Spleen (tissue), 11 donors: ENCODE data around the gene AGPS. TPM values are rescaled to one million over a fixed set of nuclear protein-coding genes. Genes with fewer than 3 reads are reported as not detected.

Experiments used
- DNase-seq: peaks from one replicate; pipeline ENCODE4 v3.0.0-alpha.2; 2020
- H3K27ac ChIP-seq, 8 donors: fragments of 200-600 bp; sonication (generic) in 7 of 8; 1 replicate in 4 of 8; 2 replicates in 4 of 8; pipeline versions ENCODE4 v1.5.0 to v1.8.0; 2016 to 2021; ENCODE audit warnings: inconsistent platforms in 4 of 8, mild to moderate bottlenecking in 4 of 8, moderate library complexity in 1 of 8
- H3K27me3 ChIP-seq, 7 donors: fragments of 200-600 bp; sonication (generic) in 6 of 7; replicated peaks in 1 of 7; 1 replicate in 4 of 7; 2 replicates in 3 of 7; pipeline versions ENCODE4 v1.5.0 to v1.8.0; 2016 to 2021; ENCODE audit warnings: inconsistent platforms in 3 of 7, mild to moderate bottlenecking in 1 of 7
- H3K36me3 ChIP-seq, 6 donors: fragments of 200-600 bp; sonication (generic) in 5 of 6; 1 replicate in 4 of 6; 2 replicates in 2 of 6; pipeline versions ENCODE4 v1.5.0 to v1.8.0; 2016 to 2021; ENCODE audit warnings: inconsistent platforms in 2 of 6
- H3K4me1 ChIP-seq, 6 donors: fragments of 200-600 bp; sonication (generic) in 5 of 6; 1 replicate in 3 of 6; 2 replicates in 3 of 6; pipeline versions ENCODE4 v1.5.0 to v1.8.0; 2016 to 2021; ENCODE audit warnings: inconsistent platforms in 3 of 6
- H3K4me3 ChIP-seq, 8 donors: fragments of 200-600 bp; sonication (generic) in 7 of 8; 1 replicate in 4 of 8; 2 replicates in 4 of 8; pipeline versions ENCODE4 v1.5.0 to v1.8.0; 2016 to 2021; ENCODE audit warnings: inconsistent platforms in 4 of 8, mild to moderate bottlenecking in 4 of 8, moderate library complexity in 2 of 8
- H3K9me3 ChIP-seq, 8 donors: fragments of 200-600 bp; sonication (generic) in 7 of 8; 1 replicate in 4 of 8; 2 replicates in 4 of 8; pipeline versions ENCODE4 v1.5.0 to v1.8.0; 2016 to 2021; ENCODE audit warnings: inconsistent platforms in 4 of 8
- CTCF ChIP-seq, 11 experiments: fragments of 200-600 bp in 7 of 11; fragments of 450-650 bp in 4 of 11; sonication (generic) in 4 of 11; IDR thresholded peaks in 8 of 11; conservative IDR thresholded peaks in 3 of 11; 1 replicate in 7 of 11; 2 replicates in 4 of 11; pipeline versions ENCODE4 v1.4.0 to v1.8.0; 2016 to 2021; ENCODE audit warnings: antibody characterized with exemption in 11 of 11, inconsistent platforms in 4 of 11, mild to moderate bottlenecking in 1 of 11
- POLR2A ChIP-seq, 3 donors: fragments of 450-650 bp; IDR thresholded peaks; one replicate each; pipeline ENCODE4 v1.5.1; 2017; ENCODE audit warnings: antibody characterized with exemption in 3 of 3, mild to moderate bottlenecking in 1 of 3
- POLR2AphosphoS5 ChIP-seq, 3 donors: sonication (generic); formaldehyde crosslinking; IDR thresholded peaks; one replicate each; pipeline ENCODE4 v1.5.1; 2017; ENCODE audit warnings: antibody characterized with exemption in 3 of 3
- WGBS, 5 donors: extraction: QIAGEN DNeasy Blood & Tissue Kit in 3 of 5; methylation state at CpG; one replicate each; pipeline versions ENCODE4 v1.1.5 to v1.1.7; 2013 to 2018; 5-methylcytosine and 5-hydroxymethylcytosine counted together
- intact Hi-C: fragments of 100-400 bp; cut with DNase I; formaldehyde crosslinking; loops from one replicate; pipeline ENCODE4 v1.15.0; 2023; ENCODE audit warnings: low total_unique reads
- polyA plus RNA-seq, 3 donors: library from polyadenylated mRNA; stranded (reverse); fragments of 200-250 nt; gene quantifications; one replicate each; pipeline ENCODE4 v1.2.1, GENCODE V29; 2013
- total RNA-seq, 7 donors: library from RNA; depleted of rRNA in 3 of 7; stranded (reverse); fragments of >200 nt in 3 of 7; fragmentation: NEBNext Ultra II Directional in 4 of 7; extraction: Animal tissue kit (Norgen Biotek cat#: 25700) in 4 of 7; gene quantifications; one replicate each; pipeline versions ENCODE4 v1.1.0 to v1.2.1, GENCODE V29; 2016 to 2021
- donor health status: healthy with polysubstance abuse.
- donor health status: DM: no; HTN: no; CAD: no; lungs with moderate emphysema.
- donor health status: DM: no; HTN: no; CAD: no.
- donor health status: Bipolar disorder and iron deficiency.
- donor health status: healthy.
- donor health status: DM: no; HTN: no; CAD: no.
- donor health status: DM: yes; HTN: yes; CAD: no.

Gene AGPS
- total and polyA plus RNA-seq, 10 donors = 3.3 to 44.5 (median 28.2) TPM

DNA sequence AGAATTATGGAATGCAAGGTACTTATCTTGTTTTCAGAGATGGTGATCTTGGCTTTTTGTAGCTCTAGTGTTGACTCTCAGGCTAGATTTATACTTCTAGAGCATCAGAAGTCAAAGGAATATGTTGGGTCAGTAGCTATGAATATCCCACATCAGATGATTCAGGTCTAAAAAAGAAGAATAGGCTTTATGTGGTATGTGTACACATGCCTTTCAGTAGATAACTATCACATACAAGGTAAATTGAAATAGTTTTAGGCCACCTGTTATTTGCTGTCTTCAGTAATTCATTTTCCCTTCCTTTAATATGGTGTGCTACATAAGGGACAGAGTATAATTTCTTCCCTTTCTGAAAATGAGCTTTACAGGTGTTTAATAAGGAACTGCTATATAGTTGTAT, 142.4 kb downstream of the AGPS start:
- no peaks in the 10 kb centered on the region for H3K9me3 ChIP-seq
- H3K4me1 ChIP-seq = no peaks in the 10 kb centered on the region
- TF ChIP-seq POLR2A (IDR thresholded peaks at IDR 0.05) (no peak), CTCF (IDR thresholded peaks at IDR 0.05 in 8 of 11, conservative IDR thresholded peaks at IDR 0.05 in 3 of 11) (no peak), POLR2AphosphoS5 (IDR thresholded peaks at IDR 0.05) (no peak)
- H3K36me3 ChIP-seq = peaks cover 0 to 18% (median 0%) of the 10 kb centered on the region in 6 donors
- H3K4me3 ChIP-seq = no peak overlapping the region
- intact Hi-C loops = no loop called here
- no peaks in the 10 kb centered on the region for H3K27me3 ChIP-seq
- no peak for DNase-seq
- H3K27ac ChIP-seq = no peak overlapping the region

- no peak overlapping the region for H3K4me3 ChIP-seq
- intact Hi-C loops = no loop called here
- 78 to 93% (median 90%) methylated on average over 3 of the region's 3 CpGs for WGBS, 5 donors
- TF ChIP-seq POLR2AphosphoS5 (IDR thresholded peaks at IDR 0.05) = no peak
- TF ChIP-seq POLR2A (IDR thresholded peaks at IDR 0.05) = no peak
- TF ChIP-seq CTCF (IDR thresholded peaks at IDR 0.05 in 8 of 11, conservative IDR thresholded peaks at IDR 0.05 in 3 of 11) = no peak
- no peak overlapping the region for H3K27ac ChIP-seq
- H3K9me3 ChIP-seq = no peaks in the 10 kb centered on the region
- no peak for DNase-seq
- no peaks in the 10 kb centered on the region for H3K4me1 ChIP-seq
- H3K27me3 ChIP-seq = no peaks in the 10 kb centered on the region
- peaks cover 0 to 18% (median 0%) of the 10 kb centered on the region in 6 donors for H3K36me3 ChIP-seq
Measured at GRCh38 chr2:177535958-177536504, 143.5 kb downstream of the AGPS start.

- intact Hi-C loops = no loop called here
- TF ChIP-seq POLR2AphosphoS5 (IDR thresholded peaks at IDR 0.05) = no peak
- no peak for TF ChIP-seq CTCF (IDR thresholded peaks at IDR 0.05 in 8 of 11, conservative IDR thresholded peaks at IDR 0.05 in 3 of 11)
- H3K36me3 ChIP-seq = peaks cover 0 to 18% (median 0%) of the 10 kb centered on the region in 6 donors
- H3K27me3 ChIP-seq = no peaks in the 10 kb centered on the region
- H3K4me1 ChIP-seq = no peaks in the 10 kb centered on the region
- 86 to 98% (median 91%) methylated on average over 1 of the region's 1 CpG for WGBS, 5 donors
- H3K4me3 ChIP-seq = no peak overlapping the region
- no peak for DNase-seq
- H3K9me3 ChIP-seq = no peaks in the 10 kb centered on the region
- no peak overlapping the region for H3K27ac ChIP-seq
Measured at GRCh38 chr2:177537213-177537612, 144.6 kb downstream of the AGPS start.

DNA sequence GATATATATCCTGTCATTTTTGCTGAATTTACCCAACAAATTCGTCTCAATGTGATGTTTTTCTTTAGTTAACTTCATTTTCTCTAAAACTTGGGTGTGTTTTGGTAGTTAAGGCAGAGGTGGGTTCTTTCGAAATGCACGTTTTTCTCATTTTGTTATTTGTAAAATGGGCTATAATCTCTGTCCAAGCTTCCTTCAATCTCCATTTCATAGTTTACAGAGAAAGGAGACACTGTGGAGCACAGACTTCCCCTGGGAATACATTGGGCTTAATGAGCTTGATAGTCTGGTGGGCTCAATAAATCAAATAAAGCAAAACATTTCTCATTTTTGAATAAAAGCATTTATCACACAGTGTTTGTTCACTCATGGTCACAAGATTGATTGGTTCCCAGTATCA, 145.1 kb downstream of the AGPS start:
- intact Hi-C loops = no loop called here
- Histone ChIP-seq H3K9me3 (no peaks in the 10 kb centered on the region), H3K36me3 (peaks cover 0 to 18% (median 0%) of the 10 kb centered on the region in 6 donors), H3K4me3 (no peak overlapping the region), H3K27me3 (no peaks in the 10 kb centered on the region), H3K4me1 (no peaks in the 10 kb centered on the region), H3K27ac (no peak overlapping the region)
- no peak for DNase-seq
- TF ChIP-seq POLR2AphosphoS5 (IDR thresholded peaks at IDR 0.05) (no peak), CTCF (IDR thresholded peaks at IDR 0.05 in 8 of 11, conservative IDR thresholded peaks at IDR 0.05 in 3 of 11) (no peak), POLR2A (IDR thresholded peaks at IDR 0.05) (no peak)
- WGBS, 5 donors = 62 to 78% (median 63%) methylated on average over 3 of the region's 3 CpGs
